Dendritic cell treated with granulocyte-macrophage colony-stimulating factor and Interleukin-4, amounts not matched to agents 40 ng/mL and 50 ng/mL, for 4 days (primary cell): Measurements from ENCODE around the gene RANGAP1.
A peak's percentile ranks its signal among the peaks of the same experiment; 100 is the strongest.

ENCODE experiments used
- H3K27ac Mint-ChIP-seq: one replicate; pipeline ENCODE4 v1.8.0; 2022; ENCODE audit warnings: mild to moderate bottlenecking, mixed read lengths
- H3K27me3 Mint-ChIP-seq: one replicate; pipeline ENCODE4 v1.8.0; 2022; ENCODE audit warnings: mild to moderate bottlenecking, mixed read lengths
- H3K36me3 Mint-ChIP-seq: one replicate; pipeline ENCODE4 v1.8.0; 2022; ENCODE audit warnings: low read depth, mixed read lengths
- H3K4me1 Mint-ChIP-seq: one replicate; pipeline ENCODE4 v1.8.0; 2022; ENCODE audit warnings: low read depth, mixed read lengths
- H3K4me3 Mint-ChIP-seq: one replicate; pipeline ENCODE4 v1.8.0; 2022; ENCODE audit warnings: mild to moderate bottlenecking, moderate library complexity, mixed read lengths
- H3K9me3 Mint-ChIP-seq: one replicate; pipeline ENCODE4 v1.8.0; 2022; ENCODE audit warnings: mixed read lengths
- intact Hi-C: fragments of 100-400 bp; cut with micrococcal nuclease; formaldehyde crosslinking; loops from one replicate; pipeline ENCODE4 v1.15.0; 2022

Gene RANGAP1

DNA sequence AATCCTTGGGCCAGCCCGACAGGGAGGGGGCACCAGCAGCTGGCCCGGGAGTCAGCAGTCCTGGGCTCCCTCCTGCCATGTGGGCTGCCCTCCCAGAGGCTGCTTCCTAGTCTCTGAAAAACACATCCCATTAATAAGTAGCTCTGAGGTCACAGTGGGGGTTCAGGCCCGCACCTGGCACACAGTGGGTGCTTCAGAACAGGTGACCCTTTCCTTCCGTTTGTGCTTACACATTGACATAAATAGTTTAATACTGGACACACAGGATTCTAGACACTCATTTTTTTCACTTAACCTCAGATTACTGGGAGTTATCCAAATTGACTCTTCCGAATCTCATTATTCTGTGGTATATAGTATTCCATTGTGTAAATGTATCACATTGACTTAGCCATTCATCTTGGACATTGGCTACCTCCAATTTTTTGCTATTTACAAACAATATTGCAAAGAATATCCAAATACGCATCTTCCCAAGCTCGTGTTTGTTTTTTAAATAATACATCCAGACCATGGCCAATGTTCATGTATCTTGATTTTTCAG is 44.8 kb downstream of the RANGAP1 start:
- Mint-ChIP-seq H3K36me3 (peaks cover 20% of the 10 kb centered on the region), H3K4me1 (peaks cover 18% of the 10 kb centered on the region), H3K9me3 (no peaks in the 10 kb centered on the region), H3K4me3 (no peak overlapping the region), H3K27ac (no peak overlapping the region), H3K27me3 (peaks cover 13% of the 10 kb centered on the region)
- intact Hi-C loops, result no loop called here

- peaks cover 18% of the 10 kb centered on the region for H3K4me1 Mint-ChIP-seq
- H3K9me3 Mint-ChIP-seq, result no peaks in the 10 kb centered on the region
- no peak within 1 kb of the TSS for H3K4me3 Mint-ChIP-seq
- peaks cover 13% of the 10 kb centered on the region for H3K27me3 Mint-ChIP-seq
- H3K27ac Mint-ChIP-seq, result peak within 1 kb of the TSS; percentile 4
- intact Hi-C loops, result no loop called here
- peaks cover 13% of the 10 kb centered on the region for H3K36me3 Mint-ChIP-seq
These were observed 45.4 kb downstream of the RANGAP1 start, which contains the start of gene CHADL for GRCh38 chr22:41240377-41241132. Gene CHADL, minus strand, starts transcription at chr22:41240931. Its CDS starts 50 bp downstream, at chr22:41240881.

DNA sequence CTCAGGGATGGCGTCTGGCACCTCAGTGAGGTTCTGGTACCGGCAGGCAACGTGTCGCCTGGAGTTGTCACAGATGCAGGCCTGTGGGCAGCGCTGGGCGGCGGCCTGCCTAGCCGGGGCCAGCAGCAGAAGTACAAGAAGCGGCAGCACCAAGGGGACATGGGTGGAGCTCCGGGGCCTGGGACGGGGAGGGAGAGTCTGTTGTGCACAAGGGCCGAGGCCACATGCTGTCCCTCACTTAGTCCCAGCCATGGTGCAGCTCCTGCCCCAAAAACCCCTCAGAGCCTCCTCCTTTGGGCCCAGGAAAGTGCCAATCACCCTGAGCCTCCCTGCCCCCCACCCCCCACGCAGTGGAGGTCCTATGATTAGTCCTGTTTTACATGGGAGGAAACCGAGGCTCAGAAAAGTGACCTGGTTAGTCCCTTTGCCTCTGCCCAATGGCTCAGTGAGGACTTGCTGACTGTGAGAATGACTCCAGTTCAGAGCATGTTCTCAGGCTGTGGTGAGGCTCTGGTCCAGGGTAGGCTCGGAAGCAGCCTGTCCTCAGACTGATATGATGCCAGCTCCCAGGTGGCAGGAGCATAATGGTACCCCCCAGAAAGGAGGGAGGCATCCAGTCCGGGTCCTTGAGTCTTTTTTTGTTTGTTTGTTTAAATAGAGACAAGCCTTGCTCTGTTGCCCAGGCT is 46.4 kb downstream of the RANGAP1 start:
- Mint-ChIP-seq H3K4me3 (no peak overlapping the region), H3K27ac (peak overlapping the region; percentile 4), H3K4me1 (peaks cover 18% of the 10 kb centered on the region), H3K36me3 (peaks cover 5% of the 10 kb centered on the region), H3K27me3 (peaks cover 13% of the 10 kb centered on the region), H3K9me3 (no peaks in the 10 kb centered on the region)
- intact Hi-C loops, result no loop called here

- Mint-ChIP-seq H3K4me1 (peaks cover 18% of the 10 kb centered on the region), H3K27ac (no peak overlapping the region), H3K9me3 (no peaks in the 10 kb centered on the region), H3K4me3 (no peak overlapping the region), H3K36me3 (peaks cover 5% of the 10 kb centered on the region), H3K27me3 (peaks cover 13% of the 10 kb centered on the region)
- intact Hi-C loops, result no loop called here
These were observed 47.2 kb downstream of the RANGAP1 start for GRCh38 chr22:41238570-41239442.

- Mint-ChIP-seq H3K4me1 (peaks cover 18% of the 10 kb centered on the region), H3K27ac (peak overlapping the region; percentile 74), H3K4me3 (peak overlapping the region; percentile 65), H3K9me3 (no peaks in the 10 kb centered on the region), H3K36me3 (peaks cover 5% of the 10 kb centered on the region), H3K27me3 (peaks cover 13% of the 10 kb centered on the region)
- intact Hi-C loops, result no loop called here
These were observed 48.0 kb downstream of the RANGAP1 start for GRCh38 chr22:41237707-41238569.

DNA sequence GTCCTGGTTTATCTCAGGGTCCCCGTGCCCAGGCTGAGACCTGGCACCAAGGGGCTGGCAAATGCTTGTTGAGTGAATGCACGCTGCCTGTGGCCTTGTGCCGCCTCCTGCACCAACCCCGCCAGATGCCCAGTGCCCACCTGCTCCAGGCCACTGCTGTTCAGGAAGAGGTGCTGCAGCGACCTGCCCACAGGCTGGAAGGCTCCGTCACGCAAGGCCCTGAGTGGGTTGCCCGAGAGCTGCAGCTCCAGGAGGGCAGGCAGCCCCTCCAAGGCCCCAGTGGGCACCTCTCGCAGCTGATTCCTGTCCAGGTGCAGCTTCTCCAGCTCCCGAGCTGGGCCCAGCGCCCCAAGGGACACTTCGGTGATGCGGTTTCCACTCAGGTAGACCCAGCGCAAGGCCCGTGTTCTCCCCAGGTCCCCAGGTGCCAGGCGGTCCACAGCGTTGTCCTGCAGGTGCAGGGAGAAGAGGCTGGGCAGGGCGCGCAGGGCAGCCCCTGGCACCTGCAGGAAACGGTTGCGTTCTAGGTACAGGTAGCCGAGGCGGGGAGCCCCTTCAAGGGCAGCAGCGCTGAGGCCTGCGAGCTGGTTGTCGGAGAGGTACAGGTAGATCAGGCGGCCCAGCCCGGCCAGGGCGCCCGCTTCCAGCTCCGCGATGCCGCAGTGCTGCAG is 48.8 kb downstream of the RANGAP1 start:
- no peaks in the 10 kb centered on the region for H3K9me3 Mint-ChIP-seq
- H3K4me1 Mint-ChIP-seq, result peaks cover 18% of the 10 kb centered on the region
- H3K27ac Mint-ChIP-seq, result peak overlapping the region; percentile 74
- no peaks in the 10 kb centered on the region for H3K36me3 Mint-ChIP-seq
- peaks cover 13% of the 10 kb centered on the region for H3K27me3 Mint-ChIP-seq
- peak overlapping the region; percentile 65 for H3K4me3 Mint-ChIP-seq
- intact Hi-C loops, result no loop called here

- intact Hi-C loops, result no loop called here
- peaks cover 18% of the 10 kb centered on the region for H3K4me1 Mint-ChIP-seq
- peaks cover 16% of the 10 kb centered on the region for H3K36me3 Mint-ChIP-seq
- H3K4me3 Mint-ChIP-seq, result no peak overlapping the region
- no peak overlapping the region for H3K27ac Mint-ChIP-seq
- H3K27me3 Mint-ChIP-seq, result peaks cover 13% of the 10 kb centered on the region
- H3K9me3 Mint-ChIP-seq, result no peaks in the 10 kb centered on the region
These were observed 50.9 kb downstream of the RANGAP1 start for GRCh38 chr22:41234815-41235695.

- Mint-ChIP-seq H3K36me3 (peaks cover 46% of the 10 kb centered on the region), H3K27me3 (no peaks in the 10 kb centered on the region), H3K27ac (no peak overlapping the region), H3K4me3 (no peak overlapping the region), H3K4me1 (peaks cover 15% of the 10 kb centered on the region), H3K9me3 (no peaks in the 10 kb centered on the region)
- intact Hi-C loops, result no loop called here
These were observed 54.6 kb downstream of the RANGAP1 start for GRCh38 chr22:41231369-41231768.

DNA sequence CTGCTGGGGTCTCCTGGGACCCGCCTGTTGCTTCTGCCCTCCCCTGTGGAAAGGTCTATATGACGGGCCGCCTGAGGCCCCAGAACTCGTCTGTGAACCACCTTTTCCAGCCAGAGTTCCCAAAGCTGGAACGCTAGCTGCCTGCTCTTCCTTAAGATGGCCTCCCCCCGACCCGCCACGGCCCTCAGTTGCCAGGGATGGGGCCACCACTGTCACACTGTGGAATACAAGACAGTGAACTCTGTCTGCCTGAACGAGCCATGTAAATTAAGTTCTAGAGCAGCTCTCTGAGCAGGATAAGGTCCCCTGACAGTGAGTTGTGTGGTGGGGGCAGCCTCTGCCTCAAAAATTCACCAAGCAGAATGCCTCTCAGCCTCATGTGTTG is 55.6 kb downstream of the RANGAP1 start:
- intact Hi-C loops, result no loop called here
- peaks cover 25% of the 10 kb centered on the region for H3K4me1 Mint-ChIP-seq
- H3K27me3 Mint-ChIP-seq, result no peaks in the 10 kb centered on the region
- H3K27ac Mint-ChIP-seq, result no peak overlapping the region
- no peaks in the 10 kb centered on the region for H3K9me3 Mint-ChIP-seq
- no peak overlapping the region for H3K4me3 Mint-ChIP-seq
- H3K36me3 Mint-ChIP-seq, result peaks cover 54% of the 10 kb centered on the region

GRCh38 chr22:41229730-41230400 is 56.1 kb downstream of the RANGAP1 start:
- H3K9me3 Mint-ChIP-seq, result no peaks in the 10 kb centered on the region
- H3K36me3 Mint-ChIP-seq, result peaks cover 60% of the 10 kb centered on the region
- intact Hi-C loops, result no loop called here
- H3K27me3 Mint-ChIP-seq, result no peaks in the 10 kb centered on the region
- H3K4me3 Mint-ChIP-seq, result no peak overlapping the region
- H3K4me1 Mint-ChIP-seq, result peaks cover 26% of the 10 kb centered on the region
- H3K27ac Mint-ChIP-seq, result no peak overlapping the region

DNA sequence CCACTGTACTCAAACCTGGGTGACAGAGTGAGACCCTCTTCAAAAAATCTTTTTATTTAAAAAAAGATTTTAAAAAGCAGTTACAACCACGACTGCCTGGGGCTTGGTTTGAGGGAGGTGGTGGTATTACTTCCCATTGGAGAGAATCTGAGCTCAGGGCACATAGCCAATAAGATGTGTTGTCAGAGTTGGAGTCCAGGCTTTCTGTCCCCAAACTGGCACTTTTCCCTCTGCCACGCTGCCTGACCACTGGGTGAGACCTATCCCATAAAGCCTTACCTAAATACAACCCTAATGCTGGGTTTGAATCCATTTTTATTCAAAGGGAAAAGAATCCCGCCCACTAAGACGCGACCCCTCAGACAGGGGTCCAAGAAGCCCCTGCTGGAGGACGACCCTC is 56.8 kb downstream of the RANGAP1 start:
- Mint-ChIP-seq H3K27me3 (no peaks in the 10 kb centered on the region), H3K4me1 (peaks cover 26% of the 10 kb centered on the region), H3K9me3 (no peaks in the 10 kb centered on the region), H3K36me3 (peaks cover 66% of the 10 kb centered on the region), H3K27ac (no peak overlapping the region), H3K4me3 (no peak overlapping the region)
- intact Hi-C loops, result no loop called here
